Prostate gland (tissue), 2 donors: ENCODE results near the gene MRPL10. TPM values are rescaled to one million over a fixed set of nuclear protein-coding genes. Genes with fewer than 3 reads are reported as not detected.

Experiments
- DNase-seq: peaks from one replicate; pipeline ENCODE4 v3.0.0-alpha.2; 2019; ENCODE audit warnings: low spot score
- H3K27ac ChIP-seq, 2 donors: fragments of 200-600 bp; sonication (generic); 2 replicates each; pipeline ENCODE4 v1.5.1; 2017 to 2019
- H3K27me3 ChIP-seq: fragments of 200-600 bp; sonication (generic); replicated peaks from 2 replicates; pipeline ENCODE4 v1.5.1; 2019; ENCODE audit not compliant: insufficient read depth
- H3K36me3 ChIP-seq, 2 donors: fragments of 200-600 bp; sonication (generic); 1 replicate in 1 of 2; 2 replicates in 1 of 2; pipeline versions ENCODE4 v1.5.1 to v1.8.1; 2017 to 2019
- H3K4me1 ChIP-seq: fragments of 200-600 bp; sonication (generic); replicated peaks from 2 replicates; pipeline ENCODE4 v1.5.1; 2019
- H3K4me3 ChIP-seq, 2 donors: fragments of 200-600 bp; sonication (generic); 2 replicates each; pipeline ENCODE4 v1.5.1; 2017 to 2019
- H3K9me3 ChIP-seq: fragments of 200-600 bp; sonication (generic); 2 replicates; pipeline ENCODE4 v1.5.1; 2017
- POLR2A ChIP-seq: fragments of 450-650 bp; IDR thresholded peaks from one replicate; pipeline ENCODE4 v1.6.1; 2016; ENCODE audit warnings: antibody characterized with exemption, mild to moderate bottlenecking
- POLR2AphosphoS5 ChIP-seq: sonication (generic); formaldehyde crosslinking; IDR thresholded peaks from one replicate; pipeline ENCODE4 v1.6.1; 2017; ENCODE audit warnings: antibody characterized with exemption
- WGBS: methylation state at CpG from one replicate; pipeline ENCODE4 v1.1.5; 2018; 5-methylcytosine and 5-hydroxymethylcytosine counted together
- intact Hi-C: fragments of 100-400 bp; cut with DNase I; formaldehyde crosslinking; loops from one replicate; pipeline ENCODE4 v1.14.2; 2022
- total RNA-seq, 2 donors: library from RNA; depleted of rRNA; stranded (reverse); fragments of >200 nt; gene quantifications; one replicate each; pipeline ENCODE4 v1.1.0, GENCODE V29; 2016
- TF ChIP-seq, protein P1 (sequence below), 4 experiments: fragments of 200-600 bp in 2 of 4; fragments of 450-650 bp in 2 of 4; sonication (generic) in 2 of 4; IDR thresholded peaks; 1 replicate in 3 of 4; 2 replicates in 1 of 4; pipeline ENCODE4 v1.5.1; 2016 to 2019; ENCODE audit warnings: antibody characterized with exemption in 4 of 4, mild to moderate bottlenecking in 2 of 4, moderate library complexity in 2 of 4

The MRPL10 gene
- total RNA-seq, 2 donors from 2014 or later = 46.6 to 47.0 TPM

DNA sequence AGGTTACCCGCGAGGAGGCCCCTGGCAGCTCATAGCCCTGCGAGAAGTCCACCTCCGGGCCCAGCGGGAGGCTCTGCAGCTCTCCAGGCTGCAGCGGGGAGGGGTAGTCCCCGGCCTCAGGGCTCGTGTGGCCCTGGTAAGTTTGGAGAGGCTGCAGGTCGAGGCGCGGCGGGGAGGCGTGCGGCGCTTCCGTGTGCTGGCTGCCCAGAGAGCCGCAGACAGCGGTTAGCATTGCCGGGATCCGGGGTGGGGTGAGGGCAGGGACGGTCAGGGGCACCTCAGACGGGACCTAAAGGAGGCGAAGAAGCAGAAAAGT lies 16.8 kb upstream of the MRPL10 start:
- no peaks in the 10 kb centered on the region for H3K36me3 ChIP-seq
- intact Hi-C loops = loop anchor here (5.0 to 10.0 kb wide), 2 partner anchors 104 to 1347 kb away; no protein-coding TSS in a partner anchor
- TF ChIP-seq POLR2AphosphoS5 (no peak), POLR2A (no peak)
- TF ChIP-seq, protein P1, sequence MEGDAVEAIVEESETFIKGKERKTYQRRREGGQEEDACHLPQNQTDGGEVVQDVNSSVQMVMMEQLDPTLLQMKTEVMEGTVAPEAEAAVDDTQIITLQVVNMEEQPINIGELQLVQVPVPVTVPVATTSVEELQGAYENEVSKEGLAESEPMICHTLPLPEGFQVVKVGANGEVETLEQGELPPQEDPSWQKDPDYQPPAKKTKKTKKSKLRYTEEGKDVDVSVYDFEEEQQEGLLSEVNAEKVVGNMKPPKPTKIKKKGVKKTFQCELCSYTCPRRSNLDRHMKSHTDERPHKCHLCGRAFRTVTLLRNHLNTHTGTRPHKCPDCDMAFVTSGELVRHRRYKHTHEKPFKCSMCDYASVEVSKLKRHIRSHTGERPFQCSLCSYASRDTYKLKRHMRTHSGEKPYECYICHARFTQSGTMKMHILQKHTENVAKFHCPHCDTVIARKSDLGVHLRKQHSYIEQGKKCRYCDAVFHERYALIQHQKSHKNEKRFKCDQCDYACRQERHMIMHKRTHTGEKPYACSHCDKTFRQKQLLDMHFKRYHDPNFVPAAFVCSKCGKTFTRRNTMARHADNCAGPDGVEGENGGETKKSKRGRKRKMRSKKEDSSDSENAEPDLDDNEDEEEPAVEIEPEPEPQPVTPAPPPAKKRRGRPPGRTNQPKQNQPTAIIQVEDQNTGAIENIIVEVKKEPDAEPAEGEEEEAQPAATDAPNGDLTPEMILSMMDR (IDR thresholded peaks at IDR 0.05) = no peak
- H3K9me3 ChIP-seq = no peaks in the 10 kb centered on the region
- H3K27me3 ChIP-seq = peaks cover 5% of the 10 kb centered on the region
- H3K4me3 ChIP-seq = no peak overlapping the region
- no peak overlapping the region for H3K27ac ChIP-seq
- no peak for DNase-seq
- WGBS = 52% methylated on average over 23 of the region's 23 CpGs
- peaks cover 4% of the 10 kb centered on the region for H3K4me1 ChIP-seq

- 36% methylated on average over 59 of the region's 71 CpGs for WGBS
- intact Hi-C loops = loop anchor here (5.0 to 10.0 kb wide), 2 partner anchors 105 to 1347 kb away; no protein-coding TSS in a partner anchor
- H3K27ac ChIP-seq = no peak overlapping the region
- peaks cover 5% of the 10 kb centered on the region for H3K27me3 ChIP-seq
- TF ChIP-seq POLR2A (no peak), POLR2AphosphoS5 (no peak)
- TF ChIP-seq, protein P1 (IDR thresholded peaks at IDR 0.05) = peak in 2 of 4 experiments; percentile 12 to 26
- peaks cover 4% of the 10 kb centered on the region for H3K4me1 ChIP-seq
- no peak for DNase-seq
- no peaks in the 10 kb centered on the region for H3K36me3 ChIP-seq
- no peak overlapping the region for H3K4me3 ChIP-seq
- H3K9me3 ChIP-seq = no peaks in the 10 kb centered on the region
These were observed 16.2 kb upstream of the MRPL10 start for GRCh38 chr17:47847341-47848197.

DNA sequence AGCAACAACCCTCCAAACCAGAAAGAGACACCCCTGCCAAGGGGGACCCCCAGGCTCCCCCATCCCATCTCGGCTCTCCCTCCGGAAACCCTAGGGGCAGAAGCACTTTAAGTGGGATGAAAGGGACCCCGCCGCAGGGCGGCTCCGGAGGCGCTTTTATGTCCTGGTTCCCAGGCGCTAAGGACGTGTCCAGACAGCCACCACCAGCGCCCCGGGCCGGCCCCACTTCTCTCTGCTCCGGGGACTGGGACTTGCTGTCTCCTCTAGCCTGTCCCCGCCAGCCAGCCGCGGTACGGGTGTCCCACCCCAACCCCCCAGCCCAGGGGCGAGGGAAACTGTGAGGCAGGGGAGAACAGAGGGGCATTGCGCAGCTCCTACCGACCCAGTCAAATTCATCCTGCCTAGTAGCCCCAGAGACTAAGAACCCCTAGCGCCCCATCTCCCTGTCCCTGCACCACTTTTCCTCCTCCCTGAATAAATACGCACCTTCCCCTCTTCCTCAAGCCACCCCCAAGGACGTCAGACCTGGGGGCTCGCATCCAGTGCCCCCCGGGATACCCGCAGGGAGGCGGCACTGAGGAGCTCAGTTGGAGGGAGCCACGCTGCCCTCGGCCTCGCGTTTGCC lies 15.5 kb upstream of the MRPL10 start:
- no peak for DNase-seq
- Histone ChIP-seq H3K4me1 (peaks cover 4% of the 10 kb centered on the region), H3K27ac (no peak overlapping the region), H3K9me3 (no peaks in the 10 kb centered on the region), H3K27me3 (peaks cover 5% of the 10 kb centered on the region), H3K36me3 (no peaks in the 10 kb centered on the region), H3K4me3 (no peak overlapping the region)
- TF ChIP-seq, protein P1 (IDR thresholded peaks at IDR 0.05) = no peak
- TF ChIP-seq POLR2AphosphoS5 = no peak
- no peak for TF ChIP-seq POLR2A
- 24% methylated on average over 31 of the region's 31 CpGs for WGBS
- intact Hi-C loops = loop anchor here (5.0 to 10.0 kb wide), 2 partner anchors 105 to 1348 kb away; no protein-coding TSS in a partner anchor

DNA sequence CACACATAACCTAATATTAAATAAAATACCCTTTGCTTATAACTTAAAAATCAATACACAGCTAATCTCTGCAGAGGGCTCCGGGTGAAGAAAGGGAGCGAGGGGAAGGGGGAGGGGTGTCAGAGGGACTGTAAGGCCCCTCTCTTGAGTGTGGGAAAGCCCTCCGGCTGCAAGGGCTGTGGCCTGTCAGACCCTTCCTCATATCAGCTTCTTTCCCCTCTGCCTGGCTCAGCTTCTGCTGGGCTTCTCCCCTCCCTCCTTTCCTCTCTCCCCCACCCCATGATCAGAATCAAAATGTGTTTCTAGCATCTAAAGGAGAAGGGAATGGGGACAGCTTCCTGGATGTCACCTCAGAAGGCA lies 14.4 kb upstream of the MRPL10 start:
- no peaks in the 10 kb centered on the region for H3K36me3 ChIP-seq
- H3K27ac ChIP-seq = no peak overlapping the region
- H3K4me1 ChIP-seq = peaks cover 4% of the 10 kb centered on the region
- no peak overlapping the region for H3K4me3 ChIP-seq
- TF ChIP-seq, protein P1 (IDR thresholded peaks at IDR 0.05) = no peak
- TF ChIP-seq POLR2AphosphoS5 (no peak), POLR2A (no peak)
- 91% methylated on average over 3 of the region's 3 CpGs for WGBS
- peaks cover 5% of the 10 kb centered on the region for H3K27me3 ChIP-seq
- no peaks in the 10 kb centered on the region for H3K9me3 ChIP-seq
- DNase-seq = no peak
- intact Hi-C loops = loop anchor here (5.0 to 10.0 kb wide), 2 partner anchors 107 to 1349 kb away; no protein-coding TSS in a partner anchor
